DND-41 (cell line): ENCODE results near the gene DLG2.

Experiments
- ATAC-seq: fragments of 200-7000 bp; cut with Tn5 transposase; 3 replicates; pipeline ENCODE4 v1.9.1; 2021; ENCODE audit warnings: low read depth; ENCODE audit not compliant: insufficient read depth
- DNase-seq: peaks from one replicate; pipeline ENCODE4 v3.0.0-alpha.2; 2020
- H2AFZ ChIP-seq: 2 replicates; pipeline ENCODE4 v1.6.0; 2012; ENCODE audit warnings: low read depth, low read length
- H3K27ac ChIP-seq: 2 replicates; pipeline ENCODE4 v1.5.1; 2012; ENCODE audit warnings: low read length, inconsistent platforms
- H3K27me3 ChIP-seq: fragments of 200-600 bp; sonication (generic); 2 replicates; pipeline ENCODE4 v1.6.0; 2012; ENCODE audit warnings: low read length, mild to moderate bottlenecking, inconsistent platforms; ENCODE audit not compliant: insufficient read depth, poor library complexity
- H3K36me3 ChIP-seq: 2 replicates; pipeline ENCODE4 v1.5.1; 2012; ENCODE audit warnings: low read length, inconsistent platforms; ENCODE audit not compliant: insufficient read depth
- H3K4me1 ChIP-seq: 2 replicates; pipeline ENCODE4 v1.5.1; 2012; ENCODE audit warnings: mild to moderate bottlenecking, low read length; ENCODE audit not compliant: insufficient read depth
- H3K4me2 ChIP-seq: 2 replicates; pipeline ENCODE4 v1.6.0; 2012; ENCODE audit warnings: mild to moderate bottlenecking, moderate library complexity, low read length, inconsistent platforms; ENCODE audit not compliant: insufficient read depth
- H3K4me3 ChIP-seq, 2 experiments: fragments of 200-600 bp in 1 of 2; shearing (Covaris generic) in 1 of 2; 2 replicates each; pipeline ENCODE4 v1.5.1; 2012 to 2016; ENCODE audit warnings: inconsistent platforms in 2 of 2, low read length in 2 of 2, mild to moderate bottlenecking in 2 of 2, low read depth in 1 of 2, moderate library complexity in 1 of 2
- H3K79me2 ChIP-seq: 2 replicates; pipeline ENCODE4 v1.6.0; 2012; ENCODE audit warnings: low read length, inconsistent platforms; ENCODE audit not compliant: insufficient read depth
- H3K9ac ChIP-seq: 2 replicates; pipeline ENCODE4 v1.6.0; 2012; ENCODE audit warnings: low read depth, mild to moderate bottlenecking, inconsistent platforms, low read length, moderate library complexity
- H3K9me3 ChIP-seq: 2 replicates; pipeline ENCODE4 v1.5.1; 2012; ENCODE audit warnings: low read length, moderate library complexity, mild to moderate bottlenecking, inconsistent platforms; ENCODE audit not compliant: insufficient read depth, severe bottlenecking
- H4K20me1 ChIP-seq: 2 replicates; pipeline ENCODE4 v1.6.0; 2012; ENCODE audit warnings: low read length; ENCODE audit not compliant: insufficient read depth
- CTCF ChIP-seq: IDR thresholded peaks from 2 replicates; pipeline ENCODE4 v1.5.1; 2012; ENCODE audit warnings: borderline replicate concordance, low read length, moderate library complexity, mild to moderate bottlenecking; ENCODE audit not compliant: poor library complexity, severe bottlenecking; ENCODE audit errors: extremely low read depth
- EZH2 ChIP-seq: IDR thresholded peaks from 3 replicates; pipeline ENCODE4 v1.6.1; 2012; ENCODE audit warnings: borderline replicate concordance, low read depth, mild to moderate bottlenecking, moderate library complexity, low read length, inconsistent platforms; ENCODE audit not compliant: severe bottlenecking

Gene DLG2

GRCh38 chr11:83542861-83543260, 2084.3 kb downstream of the DLG2 start:
- Histone ChIP-seq H3K27me3 (peaks cover 6% of the 10 kb centered on the region), H4K20me1 (no peaks in the 10 kb centered on the region), H3K27ac (no peak overlapping the region), H3K4me1 (no peaks in the 10 kb centered on the region), H3K9ac (no peak overlapping the region), H3K4me3 (no peak overlapping the region), H3K36me3 (no peaks in the 10 kb centered on the region), H2AFZ (no peak overlapping the region), H3K9me3 (no peaks in the 10 kb centered on the region), H3K4me2 (no peak overlapping the region), H3K79me2 (no peaks in the 10 kb centered on the region)
- ATAC-seq, result no peak
- TF ChIP-seq EZH2 (no peak), CTCF (no peak)
- DNase-seq, result no peak

- Histone ChIP-seq H3K36me3 (no peaks in the 10 kb centered on the region), H3K4me2 (no peak overlapping the region), H3K79me2 (no peaks in the 10 kb centered on the region), H2AFZ (no peak overlapping the region), H3K27me3 (peaks cover 6% of the 10 kb centered on the region), H3K4me1 (no peaks in the 10 kb centered on the region), H3K4me3 (no peak overlapping the region), H3K27ac (no peak overlapping the region), H3K9ac (no peak overlapping the region), H3K9me3 (no peaks in the 10 kb centered on the region), H4K20me1 (no peaks in the 10 kb centered on the region)
- DNase-seq (no peak), ATAC-seq (no peak)
- TF ChIP-seq CTCF, result no peak
- no peak for TF ChIP-seq EZH2
Measured at GRCh38 chr11:83540728-83541127, 2086.4 kb downstream of the DLG2 start.

- Histone ChIP-seq H3K4me2 (no peak overlapping the region), H3K9me3 (no peaks in the 10 kb centered on the region), H3K36me3 (no peaks in the 10 kb centered on the region), H3K9ac (no peak overlapping the region), H3K4me1 (no peaks in the 10 kb centered on the region), H2AFZ (no peak overlapping the region), H3K79me2 (no peaks in the 10 kb centered on the region), H3K4me3 (no peak overlapping the region), H4K20me1 (no peaks in the 10 kb centered on the region), H3K27ac (no peak overlapping the region), H3K27me3 (peaks cover 6% of the 10 kb centered on the region)
- TF ChIP-seq CTCF (no peak), EZH2 (no peak)
- ATAC-seq (no peak), DNase-seq (no peak)
Measured at GRCh38 chr11:83540112-83540675, 2086.9 kb downstream of the DLG2 start.

GRCh38 chr11:83538286-83538685, 2088.9 kb downstream of the DLG2 start:
- no peaks in the 10 kb centered on the region for H3K79me2 ChIP-seq
- TF ChIP-seq CTCF, result no peak
- TF ChIP-seq EZH2, result no peak
- no peak overlapping the region for H3K4me3 ChIP-seq
- no peaks in the 10 kb centered on the region for H4K20me1 ChIP-seq
- no peak overlapping the region for H3K27ac ChIP-seq
- H3K27me3 ChIP-seq, result peaks cover 6% of the 10 kb centered on the region
- H3K9me3 ChIP-seq, result no peaks in the 10 kb centered on the region
- H3K9ac ChIP-seq, result no peak overlapping the region
- H3K4me1 ChIP-seq, result no peaks in the 10 kb centered on the region
- H3K4me2 ChIP-seq, result no peak overlapping the region
- no peak overlapping the region for H2AFZ ChIP-seq
- H3K36me3 ChIP-seq, result no peaks in the 10 kb centered on the region
- DNase-seq, result no peak
- no peak for ATAC-seq
